ENCODE measurements around the gene ARHGEF5.

Gene ARHGEF5

GRCh38 chr7:144391014-144391413 lies 35.8 kb downstream of the ARHGEF5 start:
- no peak overlapping the region for H3K4me3 ChIP-seq (ENCODE audit: low read length)
- no peak for TF ChIP-seq CTCF (IDR thresholded peaks at IDR 0.05; ENCODE audit: insufficient read depth, low read depth, low read length, missing control alignments)
- DNase-seq (ENCODE audit: low read depth): no peak

GRCh38 chr7:144391823-144392255 lies 36.6 kb downstream of the ARHGEF5 start:
- TF ChIP-seq CTCF (IDR thresholded peaks at IDR 0.05; ENCODE audit: insufficient read depth, low read depth, low read length, missing control alignments): peak; percentile 66
- no peak overlapping the region for H3K4me3 ChIP-seq (ENCODE audit: low read length)
- DNase-seq (ENCODE audit: low read depth): peak; percentile 58

DNA sequence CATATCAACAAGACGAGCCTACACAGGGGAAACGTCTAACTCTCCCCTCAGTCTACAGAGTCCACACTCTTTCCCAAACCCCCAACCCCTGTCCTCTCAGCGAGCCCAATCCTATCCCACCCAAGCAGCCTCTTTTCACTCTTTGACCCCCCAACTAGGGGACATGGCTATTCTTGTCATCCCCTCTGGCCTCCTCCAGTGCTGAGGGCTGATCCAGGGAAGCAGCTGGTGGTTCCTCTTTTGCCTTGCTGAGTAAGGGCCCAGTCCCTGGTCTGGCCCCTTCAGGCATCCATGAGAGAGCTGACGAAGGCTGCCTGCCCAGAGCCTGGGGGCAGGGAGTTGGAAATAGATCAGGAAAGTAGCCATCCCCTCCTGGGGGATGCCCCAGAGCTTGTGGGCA lies 41.9 kb downstream of the ARHGEF5 start:
- no peak for TF ChIP-seq CTCF (IDR thresholded peaks at IDR 0.05; ENCODE audit: insufficient read depth, low read depth, low read length, missing control alignments)
- H3K4me3 ChIP-seq (ENCODE audit: low read length): no peak overlapping the region
- no peak for DNase-seq (ENCODE audit: low read depth)

- TF ChIP-seq CTCF (IDR thresholded peaks at IDR 0.05; ENCODE audit: insufficient read depth, low read depth, low read length, missing control alignments): no peak
Measured at GRCh38 chr7:144398291-144398690, 43.1 kb downstream of the ARHGEF5 start.

DNA sequence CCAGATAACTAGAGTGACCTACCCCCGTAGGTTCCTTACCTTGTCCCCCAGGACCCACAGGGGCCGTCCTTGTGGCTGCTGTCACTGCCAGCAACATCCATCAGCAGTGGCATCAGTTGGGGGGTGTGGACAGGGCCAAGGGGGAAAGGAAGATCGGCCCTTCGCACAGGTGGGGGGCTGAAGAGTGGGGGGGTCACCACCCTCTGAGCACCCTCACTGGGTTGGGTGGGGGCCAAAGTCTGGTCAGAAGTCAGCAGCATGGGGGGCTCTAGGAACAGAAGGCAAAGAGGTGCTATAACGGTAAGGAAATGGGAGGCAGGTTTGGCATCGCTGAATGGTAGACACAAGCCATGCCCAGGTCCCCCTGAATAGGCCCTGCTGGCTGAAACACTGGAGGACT lies 43.7 kb downstream of the ARHGEF5 start:
- no peak for TF ChIP-seq CTCF (IDR thresholded peaks at IDR 0.05; ENCODE audit: insufficient read depth, low read depth, low read length, missing control alignments)
- no peak overlapping the region for H3K4me3 ChIP-seq (ENCODE audit: low read length)
- DNase-seq (ENCODE audit: low read depth): no peak

More at GRCh38 chr7:144398291-144398690, 43.1 kb downstream of the ARHGEF5 start:
- no peak for DNase-seq (ENCODE audit: low read depth)
- H3K4me3 ChIP-seq (ENCODE audit: low read length): no peak overlapping the region

GRCh38 chr7:144399946-144400345 lies 44.7 kb downstream of the ARHGEF5 start:
- no peak overlapping the region for H3K4me3 ChIP-seq (ENCODE audit: low read length)
- no peak for TF ChIP-seq CTCF (IDR thresholded peaks at IDR 0.05; ENCODE audit: insufficient read depth, low read depth, low read length, missing control alignments)
- DNase-seq (ENCODE audit: low read depth): no peak

- no peak for TF ChIP-seq CTCF (IDR thresholded peaks at IDR 0.05; ENCODE audit: insufficient read depth, low read depth, low read length, missing control alignments)
- H3K4me3 ChIP-seq (ENCODE audit: low read length): no peak overlapping the region
- DNase-seq (ENCODE audit: low read depth): no peak
Measured at GRCh38 chr7:144401490-144401889, 46.3 kb downstream of the ARHGEF5 start.
